Measurements from ENCODE around the gene KSR1. TPM values are rescaled to one million over a fixed set of nuclear protein-coding genes. Genes with fewer than 3 reads are reported as not detected.
A peak's percentile ranks its signal among the peaks of the same experiment; 100 is the strongest.

KSR1 gene
- total and polyA plus RNA-seq, 4 donors = 19.0 to 75.7 (median 42.6) TPM

DNA sequence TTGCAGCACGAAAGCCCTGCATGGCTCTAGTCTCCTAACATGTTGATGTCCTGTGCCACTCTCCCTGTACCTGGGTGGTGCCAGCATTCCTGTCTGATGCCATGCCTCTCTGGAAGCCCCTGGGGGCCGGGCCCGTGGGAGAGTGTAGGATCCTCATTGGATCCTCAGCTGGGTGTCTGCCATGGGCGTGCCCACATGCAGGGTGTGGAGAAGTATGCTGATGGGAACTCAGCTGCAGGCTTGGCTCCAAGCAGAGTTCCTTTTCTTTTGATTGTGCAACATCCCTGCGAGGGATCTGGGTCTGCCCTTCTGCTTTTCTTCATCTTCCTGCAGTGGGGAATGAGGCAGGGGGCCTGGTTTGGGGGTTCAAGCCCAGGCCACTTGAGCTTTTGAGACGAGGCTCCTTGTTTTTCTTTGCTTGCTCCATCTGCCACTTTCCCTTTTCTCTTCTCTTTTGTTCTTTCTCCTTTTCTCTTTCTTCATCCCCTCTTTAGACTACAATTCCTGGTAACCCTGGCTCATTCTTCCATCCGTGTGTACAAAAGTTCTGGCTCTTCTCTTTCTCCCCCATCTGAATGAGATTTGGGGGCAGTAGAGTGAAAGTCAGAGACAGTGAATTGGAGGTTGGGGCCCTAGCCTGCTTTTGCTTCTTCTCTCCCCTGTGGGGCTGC lies 32.9 kb downstream of the KSR1 start:
- 71 to 72% methylated on average over 7 of the region's 7 CpGs for WGBS, 2 donors
- Histone ChIP-seq H3K36me3 (ENCODE audit: control insufficient read depth in 1 of 2, insufficient read depth in 2 of 2, low read length in 1 of 2) (no peaks in the 10 kb centered on the region), H3K27ac (ENCODE audit: low read depth in 1 of 2, low read length in 2 of 2) (no peak overlapping the region), H3K9me3 (ENCODE audit: control insufficient read depth, low read length) (no peaks in the 10 kb centered on the region), H3K27me3 (ENCODE audit: control insufficient read depth in 1 of 2, insufficient read depth in 2 of 2, low read length in 1 of 2) (no peaks in the 10 kb centered on the region), H3K4me3 (ENCODE audit: low read length in 2 of 2) (no peak overlapping the region), H3K4me1 (ENCODE audit: control insufficient read depth in 1 of 2, insufficient read depth in 2 of 2, low read length in 2 of 2) (no peaks in the 10 kb centered on the region)
- DNase-seq = peak; percentile 89 to 90
- ATAC-seq (ENCODE audit: low FRiP score) = peak; percentile 87
- intact Hi-C loops (cut with DNase I) = no loop called here

DNA sequence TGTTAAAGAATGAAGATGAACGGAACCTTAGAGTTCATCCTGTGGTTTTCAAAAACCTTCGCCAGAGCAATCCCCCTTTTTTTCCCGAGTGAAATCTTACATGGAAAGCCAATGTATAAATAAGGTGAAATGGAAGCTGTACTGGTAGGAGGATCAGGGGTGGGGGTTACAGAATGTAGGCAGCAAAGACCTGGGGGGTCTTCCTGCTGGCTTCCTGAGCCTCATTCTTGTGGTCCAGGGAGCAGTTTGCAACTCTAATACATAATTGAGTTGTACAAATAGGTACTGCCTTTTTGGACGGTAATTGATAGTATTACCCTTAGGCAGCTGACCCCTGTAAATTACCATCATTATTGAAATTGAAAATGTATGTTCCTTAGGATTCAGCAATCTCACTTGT lies 34.1 kb downstream of the KSR1 start:
- Histone ChIP-seq H3K4me3 (ENCODE audit: low read length in 2 of 2) (no peak overlapping the region), H3K36me3 (ENCODE audit: control insufficient read depth in 1 of 2, insufficient read depth in 2 of 2, low read length in 1 of 2) (no peaks in the 10 kb centered on the region), H3K4me1 (ENCODE audit: control insufficient read depth in 1 of 2, insufficient read depth in 2 of 2, low read length in 2 of 2) (no peaks in the 10 kb centered on the region), H3K27ac (ENCODE audit: low read depth in 1 of 2, low read length in 2 of 2) (no peak overlapping the region), H3K9me3 (ENCODE audit: control insufficient read depth, low read length) (no peaks in the 10 kb centered on the region), H3K27me3 (ENCODE audit: control insufficient read depth in 1 of 2, insufficient read depth in 2 of 2, low read length in 1 of 2) (no peaks in the 10 kb centered on the region)
- DNase-seq (no peak), ATAC-seq (ENCODE audit: low FRiP score) (no peak)
- 93 to 95% methylated on average over 4 of the region's 4 CpGs for WGBS, 2 donors
- intact Hi-C loops (cut with DNase I) = loop anchor here in 1 of 2 donors (10.0 kb wide), 1 partner anchor 64 kb away; no protein-coding TSS in a partner anchor

DNA sequence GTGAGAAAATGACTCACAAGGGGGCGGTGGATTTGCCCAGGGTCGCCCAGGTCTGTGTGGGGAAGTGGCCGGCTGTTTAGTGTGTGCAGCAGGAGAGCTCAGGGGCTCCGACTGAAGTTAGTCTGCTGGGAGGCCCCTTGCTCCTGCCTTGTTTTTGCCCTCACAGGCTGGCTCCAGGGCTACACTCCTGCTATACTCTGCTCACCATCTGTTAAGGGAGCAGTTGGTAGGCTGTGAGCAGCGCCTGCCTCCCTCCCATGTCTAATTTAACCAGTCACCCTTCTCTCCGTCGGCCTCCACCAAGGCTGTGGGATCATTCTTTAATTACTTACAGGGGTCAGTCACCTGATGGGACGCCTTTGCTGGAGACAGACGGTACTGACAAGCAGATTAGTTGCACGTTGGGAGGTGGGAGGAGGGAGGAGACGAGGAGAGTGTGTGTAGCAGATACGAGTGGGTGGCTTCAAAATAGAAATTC lies 35.5 kb downstream of the KSR1 start:
- Histone ChIP-seq H3K27me3 (ENCODE audit: control insufficient read depth in 1 of 2, insufficient read depth in 2 of 2, low read length in 1 of 2) (no peaks in the 10 kb centered on the region), H3K27ac (ENCODE audit: low read depth in 1 of 2, low read length in 2 of 2) (no peak overlapping the region), H3K4me3 (ENCODE audit: low read length in 2 of 2) (no peak overlapping the region), H3K36me3 (ENCODE audit: control insufficient read depth in 1 of 2, insufficient read depth in 2 of 2, low read length in 1 of 2) (no peaks in the 10 kb centered on the region), H3K9me3 (ENCODE audit: control insufficient read depth, low read length) (no peaks in the 10 kb centered on the region), H3K4me1 (ENCODE audit: control insufficient read depth in 1 of 2, insufficient read depth in 2 of 2, low read length in 2 of 2) (no peaks in the 10 kb centered on the region)
- intact Hi-C loops (cut with DNase I) = loop anchor here (2.0 to 10.0 kb wide), 2 partner anchors 63 to 109 kb away; no protein-coding TSS in a partner anchor
- DNase-seq (no peak), ATAC-seq (ENCODE audit: low FRiP score) (no peak)
- 81 to 84% methylated on average over 12 of the region's 12 CpGs for WGBS, 2 donors

DNA sequence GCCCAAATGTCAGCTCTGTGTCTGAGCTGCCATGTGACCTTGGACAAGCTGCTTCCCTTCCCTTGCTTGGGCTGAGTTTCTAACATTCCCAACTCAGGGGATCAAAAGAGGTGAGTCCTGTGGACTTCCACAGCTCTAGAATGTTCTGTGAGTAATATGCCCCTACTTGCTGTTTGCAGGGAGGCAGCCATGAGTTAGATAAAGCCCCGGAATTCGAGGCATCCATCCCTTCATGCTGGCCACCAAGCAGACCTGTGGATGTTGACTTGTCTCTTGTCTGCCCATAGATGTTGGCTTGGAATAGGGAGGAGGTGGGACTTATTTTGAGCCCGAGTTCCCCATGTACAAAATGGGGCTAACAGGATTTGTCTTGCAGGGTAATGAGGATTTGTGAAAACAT lies 36.2 kb downstream of the KSR1 start:
- no peak overlapping the region for H3K27ac ChIP-seq (ENCODE audit: low read depth in 1 of 2, low read length in 2 of 2)
- H3K4me1 ChIP-seq (ENCODE audit: control insufficient read depth in 1 of 2, insufficient read depth in 2 of 2, low read length in 2 of 2) = no peaks in the 10 kb centered on the region
- no peak for ATAC-seq (ENCODE audit: low FRiP score)
- no peaks in the 10 kb centered on the region for H3K9me3 ChIP-seq (ENCODE audit: control insufficient read depth, low read length)
- H3K4me3 ChIP-seq (ENCODE audit: low read length in 2 of 2) = no peak overlapping the region
- no peaks in the 10 kb centered on the region for H3K27me3 ChIP-seq (ENCODE audit: control insufficient read depth in 1 of 2, insufficient read depth in 2 of 2, low read length in 1 of 2)
- H3K36me3 ChIP-seq (ENCODE audit: control insufficient read depth in 1 of 2, insufficient read depth in 2 of 2, low read length in 1 of 2) = no peaks in the 10 kb centered on the region
- intact Hi-C loops (cut with DNase I) = loop anchor here (2.0 to 10.0 kb wide), 2 partner anchors 62 to 108 kb away; no protein-coding TSS in a partner anchor
- no peak for DNase-seq
- 81 to 82% methylated on average over 3 of the region's 3 CpGs for WGBS, 2 donors

DNA sequence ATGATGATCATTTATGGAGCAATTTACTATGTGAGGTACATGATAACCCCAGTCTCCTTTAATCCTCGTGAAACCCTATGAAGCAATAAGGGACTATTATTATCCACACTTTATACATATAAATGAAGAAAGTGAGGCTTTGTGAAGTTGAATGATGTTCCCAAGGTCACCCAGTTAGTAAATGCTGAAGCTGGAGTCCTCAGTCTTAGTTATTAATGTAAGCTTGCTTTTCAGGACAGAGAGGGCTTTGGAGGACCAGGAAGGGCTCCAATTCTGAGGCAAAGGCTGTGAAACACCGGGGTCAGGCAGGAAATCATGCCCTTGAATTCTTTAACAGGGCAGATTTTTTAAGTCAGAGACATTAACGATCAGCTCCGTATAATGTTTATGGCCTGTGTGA lies 36.8 kb downstream of the KSR1 start:
- Histone ChIP-seq H3K9me3 (ENCODE audit: control insufficient read depth, low read length) (no peaks in the 10 kb centered on the region), H3K4me1 (ENCODE audit: control insufficient read depth in 1 of 2, insufficient read depth in 2 of 2, low read length in 2 of 2) (no peaks in the 10 kb centered on the region), H3K27me3 (ENCODE audit: control insufficient read depth in 1 of 2, insufficient read depth in 2 of 2, low read length in 1 of 2) (no peaks in the 10 kb centered on the region), H3K36me3 (ENCODE audit: control insufficient read depth in 1 of 2, insufficient read depth in 2 of 2, low read length in 1 of 2) (no peaks in the 10 kb centered on the region), H3K4me3 (ENCODE audit: low read length in 2 of 2) (no peak overlapping the region), H3K27ac (ENCODE audit: low read depth in 1 of 2, low read length in 2 of 2) (no peak overlapping the region)
- DNase-seq (no peak), ATAC-seq (ENCODE audit: low FRiP score) (no peak)
- WGBS, 2 donors = 69 to 81% methylated on average over 4 of the region's 4 CpGs
- intact Hi-C loops (cut with DNase I) = loop anchor here (1.0 to 10.0 kb wide), 3 partner anchors 62 to 108 kb away; no protein-coding TSS in a partner anchor

DNA sequence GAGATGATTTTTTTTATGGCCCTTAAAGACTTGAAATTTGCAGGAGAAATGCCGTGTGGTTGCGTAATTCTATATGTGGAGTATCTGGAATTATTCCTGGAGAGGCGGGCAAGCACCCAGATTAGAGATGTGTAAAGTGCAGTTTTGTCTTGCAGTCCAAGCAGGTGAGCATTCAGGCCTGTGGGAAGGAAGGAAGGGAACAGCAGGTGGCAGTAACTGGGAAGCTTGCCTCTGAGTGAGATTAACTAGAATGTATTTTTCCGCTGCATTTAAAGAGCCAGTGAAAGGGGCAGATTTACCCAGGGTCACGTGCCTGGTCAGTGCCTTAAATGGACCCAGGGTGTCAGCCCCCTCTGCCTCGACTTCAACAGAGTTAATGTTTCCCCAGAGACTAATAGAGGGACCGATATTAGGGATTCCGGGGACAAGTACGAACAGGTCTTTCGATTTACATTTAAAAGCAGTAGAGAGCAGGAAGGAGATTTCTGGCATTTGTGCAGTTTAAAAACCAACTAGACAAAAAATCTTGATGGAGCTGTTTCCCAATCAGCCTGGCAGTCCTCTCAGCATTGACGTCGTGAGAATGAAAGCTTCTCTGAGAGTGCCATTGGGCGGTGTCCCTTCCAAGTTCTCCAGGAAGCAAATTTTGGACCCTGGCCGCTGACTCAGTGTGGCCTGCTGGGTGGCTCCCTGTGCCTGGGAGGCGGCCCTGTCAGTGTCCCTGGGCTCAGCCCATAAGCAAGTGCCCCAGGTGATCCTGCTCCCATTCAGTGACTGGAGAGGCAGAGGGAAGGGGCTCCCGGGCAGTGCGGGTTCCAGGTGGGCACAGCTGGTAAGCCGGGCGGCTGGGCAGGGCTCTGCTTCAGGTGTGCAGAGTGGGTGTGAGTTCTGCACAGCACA lies 38.2 kb downstream of the KSR1 start:
- no peak overlapping the region for H3K4me3 ChIP-seq (ENCODE audit: low read length in 2 of 2)
- peak; percentile 89 to 92 for DNase-seq

DNA sequence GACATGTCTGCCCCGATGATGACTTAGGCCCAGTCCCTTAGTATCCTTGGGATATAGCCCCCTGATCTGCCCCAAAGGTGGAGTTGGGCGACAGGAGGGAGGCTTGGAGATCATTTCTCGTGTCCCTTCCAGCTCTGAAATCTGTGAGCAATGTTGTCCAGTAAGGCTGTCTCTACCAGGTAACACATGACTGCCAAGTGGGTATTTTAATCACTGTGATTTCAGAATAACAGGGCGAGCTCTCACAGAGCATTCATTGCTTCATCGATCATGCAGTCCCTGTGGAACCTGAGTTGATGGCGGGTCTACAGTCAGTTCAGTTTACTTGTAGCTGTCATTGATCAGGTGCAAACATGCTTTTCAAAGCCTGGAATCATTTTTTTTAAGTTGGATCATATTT lies 39.2 kb downstream of the KSR1 start:
- H3K27ac ChIP-seq (ENCODE audit: low read depth in 1 of 2, low read length in 2 of 2) = peak overlapping the region in 1 of 2 donors; percentile 75
- peak in 1 of 2 donors; percentile 2 for DNase-seq
- H3K4me3 ChIP-seq (ENCODE audit: low read length in 2 of 2) = no peak overlapping the region
- intact Hi-C loops (cut with DNase I) = loop anchor here in 1 of 2 donors (10.0 kb wide), 1 partner anchor 59 kb away; no protein-coding TSS in a partner anchor
- 94 to 95% methylated on average over 6 of the region's 6 CpGs for WGBS, 2 donors
- H3K27me3 ChIP-seq (ENCODE audit: control insufficient read depth in 1 of 2, insufficient read depth in 2 of 2, low read length in 1 of 2) = no peaks in the 10 kb centered on the region
- ATAC-seq (ENCODE audit: low FRiP score) = no peak
- H3K4me1 ChIP-seq (ENCODE audit: control insufficient read depth in 1 of 2, insufficient read depth in 2 of 2, low read length in 2 of 2) = no peaks in the 10 kb centered on the region
- H3K36me3 ChIP-seq (ENCODE audit: control insufficient read depth in 1 of 2, insufficient read depth in 2 of 2, low read length in 1 of 2) = no peaks in the 10 kb centered on the region
- no peaks in the 10 kb centered on the region for H3K9me3 ChIP-seq (ENCODE audit: control insufficient read depth, low read length)

More for the DNA sequence above, 38.2 kb downstream of the KSR1 start:
- no peaks in the 10 kb centered on the region for H3K9me3 ChIP-seq (ENCODE audit: control insufficient read depth, low read length)
- no peaks in the 10 kb centered on the region for H3K4me1 ChIP-seq (ENCODE audit: control insufficient read depth in 1 of 2, insufficient read depth in 2 of 2, low read length in 2 of 2)
- no peaks in the 10 kb centered on the region for H3K36me3 ChIP-seq (ENCODE audit: control insufficient read depth in 1 of 2, insufficient read depth in 2 of 2, low read length in 1 of 2)
- peak overlapping the region in 1 of 2 donors; percentile 75 for H3K27ac ChIP-seq (ENCODE audit: low read depth in 1 of 2, low read length in 2 of 2)
- ATAC-seq (ENCODE audit: low FRiP score) = peak; percentile 86
- WGBS, 2 donors = 35 to 36% methylated on average over 19 of the region's 19 CpGs
- no peaks in the 10 kb centered on the region for H3K27me3 ChIP-seq (ENCODE audit: control insufficient read depth in 1 of 2, insufficient read depth in 2 of 2, low read length in 1 of 2)
- intact Hi-C loops (cut with DNase I) = loop anchor here in 1 of 2 donors (10.0 kb wide), 1 partner anchor 60 kb away; no protein-coding TSS in a partner anchor

DNA sequence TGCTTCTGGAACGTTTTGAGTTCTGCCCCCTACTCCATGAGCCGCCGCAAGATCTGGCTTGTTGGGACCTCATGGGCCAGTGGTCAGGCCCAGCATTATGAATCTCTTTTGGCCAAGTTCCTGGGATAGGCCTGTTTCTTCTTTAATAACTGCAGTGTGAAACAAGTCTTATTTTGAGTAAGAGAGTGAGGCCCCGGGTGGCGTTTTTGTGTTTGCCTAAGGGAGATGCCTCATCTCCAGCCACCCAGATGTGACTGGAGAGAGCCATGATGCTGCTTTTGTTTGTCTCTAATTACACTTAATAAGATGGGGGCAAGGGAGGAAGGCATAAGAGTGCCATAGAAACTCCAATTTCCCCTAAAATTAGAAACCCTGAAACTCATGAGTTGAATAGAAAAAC lies 39.8 kb downstream of the KSR1 start:
- H3K27ac ChIP-seq (ENCODE audit: low read depth in 1 of 2, low read length in 2 of 2) = no peak overlapping the region

More for the DNA sequence above, 39.8 kb downstream of the KSR1 start:
- H3K36me3 ChIP-seq (ENCODE audit: control insufficient read depth in 1 of 2, insufficient read depth in 2 of 2, low read length in 1 of 2) = no peaks in the 10 kb centered on the region
- intact Hi-C loops (cut with DNase I) = loop anchor here in 1 of 2 donors (10.0 kb wide), 1 partner anchor 59 kb away; no protein-coding TSS in a partner anchor
- H3K9me3 ChIP-seq (ENCODE audit: control insufficient read depth, low read length) = no peaks in the 10 kb centered on the region
- 85 to 88% methylated on average over 5 of the region's 5 CpGs for WGBS, 2 donors
- no peaks in the 10 kb centered on the region for H3K27me3 ChIP-seq (ENCODE audit: control insufficient read depth in 1 of 2, insufficient read depth in 2 of 2, low read length in 1 of 2)
- no peaks in the 10 kb centered on the region for H3K4me1 ChIP-seq (ENCODE audit: control insufficient read depth in 1 of 2, insufficient read depth in 2 of 2, low read length in 2 of 2)
- H3K4me3 ChIP-seq (ENCODE audit: low read length in 2 of 2) = no peak overlapping the region
- DNase-seq (peak in 1 of 2 donors; percentile 24), ATAC-seq (ENCODE audit: low FRiP score) (no peak)

Measured in aorta (tissue), 5 donors.